Stomach smooth muscle (tissue), 2 donors: ENCODE measurements around the gene RRP12.

Source experiments
- H3K27ac ChIP-seq: one replicate; pipeline ENCODE4 v1.7.0; 2013; ENCODE audit warnings: mild to moderate bottlenecking, low read length, inconsistent platforms
- H3K27me3 ChIP-seq, 2 donors: one replicate each; pipeline ENCODE4 v1.7.0; 2013; ENCODE audit warnings: low read length in 2 of 2; ENCODE audit not compliant: insufficient read depth in 2 of 2, control insufficient read depth in 1 of 2
- H3K36me3 ChIP-seq, 2 donors: one replicate each; pipeline ENCODE4 v1.7.0; 2013; ENCODE audit warnings: low read length in 2 of 2; ENCODE audit not compliant: control insufficient read depth in 2 of 2, insufficient read depth in 2 of 2
- H3K4me1 ChIP-seq: one replicate; pipeline ENCODE4 v1.7.0; 2013; ENCODE audit warnings: low read length; ENCODE audit not compliant: control insufficient read depth, insufficient read depth
- H3K4me3 ChIP-seq, 2 donors: one replicate each; pipeline ENCODE4 v1.7.0; 2013; ENCODE audit warnings: low read length in 2 of 2
- H3K9ac ChIP-seq, 2 donors: one replicate each; pipeline ENCODE4 v1.7.0; 2013; ENCODE audit warnings: low read length in 2 of 2, mild to moderate bottlenecking in 1 of 2
- H3K9me3 ChIP-seq, 2 donors: one replicate each; pipeline ENCODE4 v1.7.0; 2013; ENCODE audit warnings: low read length in 2 of 2; ENCODE audit not compliant: control insufficient read depth in 2 of 2
- donor health status: healthy.
- donor health status: Pancreatic carcinoma.

The RRP12 gene

GRCh38 chr10:97371696-97372095, 29.4 kb downstream of the RRP12 start:
- H3K9me3 ChIP-seq, result no peaks in the 10 kb centered on the region
- no peaks in the 10 kb centered on the region for H3K4me1 ChIP-seq
- H3K27ac ChIP-seq, result no peak overlapping the region
- H3K9ac ChIP-seq, result no peak overlapping the region
- no peaks in the 10 kb centered on the region for H3K27me3 ChIP-seq
- no peak overlapping the region for H3K4me3 ChIP-seq
- H3K36me3 ChIP-seq, result peaks cover 21 to 47% of the 10 kb centered on the region in 2 donors

DNA sequence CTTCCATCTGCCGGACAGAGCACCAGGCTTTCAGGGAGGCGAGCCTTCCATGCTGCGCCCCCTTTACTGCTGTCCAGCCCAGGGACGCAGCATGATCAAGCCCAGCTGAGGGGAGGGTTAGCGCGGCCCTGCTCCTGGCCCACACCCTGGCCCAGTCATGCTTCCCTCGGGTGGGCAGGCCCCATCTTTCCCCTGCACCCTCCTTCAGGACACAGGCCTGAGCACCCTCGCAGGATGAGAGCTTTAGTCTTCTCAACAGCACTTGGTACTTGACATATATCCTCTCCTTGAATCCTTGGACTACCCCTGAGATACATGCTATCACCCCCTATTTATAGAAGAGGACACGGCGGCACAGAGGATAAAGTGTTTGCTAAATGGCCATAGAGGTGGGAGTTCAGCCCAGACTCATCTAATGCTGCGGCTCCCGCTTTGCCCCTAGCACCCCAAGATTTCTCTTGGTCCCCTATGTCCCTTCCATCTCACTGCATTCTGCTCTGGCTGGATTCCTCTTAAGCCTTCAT, 34.0 kb downstream of the RRP12 start:
- no peak overlapping the region for H3K9ac ChIP-seq
- no peak overlapping the region for H3K27ac ChIP-seq
- peaks cover 23 to 43% of the 10 kb centered on the region in 2 donors for H3K36me3 ChIP-seq
- H3K27me3 ChIP-seq, result no peaks in the 10 kb centered on the region
- no peaks in the 10 kb centered on the region for H3K9me3 ChIP-seq
- no peak overlapping the region for H3K4me3 ChIP-seq
- H3K4me1 ChIP-seq, result no peaks in the 10 kb centered on the region

DNA sequence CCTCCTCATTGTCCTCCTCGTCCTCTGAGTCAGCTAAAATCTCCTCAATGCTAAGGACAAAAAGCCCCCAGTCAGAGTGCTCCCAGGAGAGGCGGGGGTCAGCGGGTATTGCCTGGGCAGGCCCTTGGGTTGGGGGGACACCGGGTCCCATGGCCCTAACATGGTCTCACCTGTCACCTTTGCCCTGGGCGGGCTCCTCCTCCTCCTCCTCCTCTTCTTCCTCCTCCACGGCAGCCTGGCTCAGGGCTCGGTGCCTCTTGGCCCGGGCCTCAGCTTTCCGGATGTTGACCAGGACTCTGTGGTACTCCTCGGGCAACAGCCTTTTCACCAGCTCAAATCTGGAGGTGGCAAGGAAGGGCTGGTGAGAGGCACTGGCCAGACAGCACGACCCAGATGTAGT, 34.6 kb downstream of the RRP12 start:
- Histone ChIP-seq H3K9me3 (no peaks in the 10 kb centered on the region), H3K4me3 (no peak overlapping the region), H3K27me3 (no peaks in the 10 kb centered on the region), H3K4me1 (no peaks in the 10 kb centered on the region), H3K36me3 (peaks cover 20 to 39% of the 10 kb centered on the region in 2 donors), H3K27ac (no peak overlapping the region), H3K9ac (no peak overlapping the region)

- H3K36me3 ChIP-seq, result peaks cover 19 to 32% of the 10 kb centered on the region in 2 donors
- no peaks in the 10 kb centered on the region for H3K4me1 ChIP-seq
- H3K4me3 ChIP-seq, result no peak overlapping the region
- no peak overlapping the region for H3K9ac ChIP-seq
- no peaks in the 10 kb centered on the region for H3K9me3 ChIP-seq
- no peaks in the 10 kb centered on the region for H3K27me3 ChIP-seq
- H3K27ac ChIP-seq, result no peak overlapping the region
Measured at GRCh38 chr10:97365761-97366351, 35.3 kb downstream of the RRP12 start.

DNA sequence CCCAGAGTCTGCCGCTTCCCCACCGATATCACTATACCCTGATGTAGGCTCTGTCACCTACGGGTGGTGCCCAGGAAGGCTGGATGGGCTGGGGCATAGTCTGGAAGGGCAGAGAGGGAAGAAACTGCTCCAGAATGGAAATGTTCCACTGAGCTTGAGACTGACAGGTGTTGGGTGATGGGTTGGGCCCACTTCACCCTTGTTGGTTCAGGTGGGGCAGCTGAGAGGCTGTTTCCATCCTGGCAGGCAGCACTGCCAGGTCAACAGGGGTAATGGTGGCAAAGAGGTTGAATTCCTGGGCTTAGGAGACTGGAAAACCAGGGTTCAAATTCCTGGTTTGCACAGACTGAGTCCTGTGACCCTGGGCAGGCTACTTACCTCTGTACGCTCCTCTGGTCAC, 38.1 kb downstream of the RRP12 start:
- Histone ChIP-seq H3K27me3 (no peaks in the 10 kb centered on the region), H3K9ac (no peak overlapping the region), H3K27ac (no peak overlapping the region), H3K36me3 (peaks cover 18 to 22% of the 10 kb centered on the region in 2 donors), H3K4me3 (no peak overlapping the region), H3K4me1 (no peaks in the 10 kb centered on the region), H3K9me3 (no peaks in the 10 kb centered on the region)

- H3K4me3 ChIP-seq, result no peak overlapping the region
- H3K27ac ChIP-seq, result no peak overlapping the region
- H3K36me3 ChIP-seq, result peaks cover 18 to 22% of the 10 kb centered on the region in 2 donors
- H3K27me3 ChIP-seq, result no peaks in the 10 kb centered on the region
- H3K9ac ChIP-seq, result no peak overlapping the region
- H3K9me3 ChIP-seq, result no peaks in the 10 kb centered on the region
- H3K4me1 ChIP-seq, result no peaks in the 10 kb centered on the region
Measured at GRCh38 chr10:97362310-97363033, 38.7 kb downstream of the RRP12 start.

DNA sequence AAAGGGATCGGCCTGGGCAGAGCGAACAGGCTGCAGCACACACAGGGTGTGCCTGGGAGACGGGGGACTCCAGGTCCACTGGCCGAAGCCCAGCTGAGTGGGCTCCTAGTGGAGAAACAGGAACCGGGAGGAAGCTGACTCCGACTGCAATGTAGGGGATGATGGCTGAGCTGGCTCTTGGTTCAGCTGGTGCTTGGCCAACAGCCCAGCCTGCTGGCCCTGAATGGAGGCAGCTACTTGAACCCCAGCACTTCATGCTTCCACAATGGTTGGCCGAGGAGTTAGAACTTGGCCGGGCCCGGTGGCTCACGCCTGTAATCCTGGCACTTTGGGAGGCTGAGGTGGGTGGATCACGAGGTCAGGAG, 39.6 kb downstream of the RRP12 start:
- Histone ChIP-seq H3K27ac (no peak overlapping the region), H3K36me3 (peaks cover 20 to 24% of the 10 kb centered on the region in 2 donors), H3K27me3 (no peaks in the 10 kb centered on the region)

GRCh38 chr10:97360705-97361536, 40.2 kb downstream of the RRP12 start:
- Histone ChIP-seq H3K4me1 (peaks cover 2% of the 10 kb centered on the region), H3K4me3 (no peak overlapping the region), H3K9ac (no peak overlapping the region), H3K9me3 (no peaks in the 10 kb centered on the region), H3K27ac (no peak overlapping the region), H3K27me3 (no peaks in the 10 kb centered on the region), H3K36me3 (peaks cover 23 to 24% of the 10 kb centered on the region in 2 donors)

More for the DNA sequence above, 39.6 kb downstream of the RRP12 start:
- Histone ChIP-seq H3K9me3 (no peaks in the 10 kb centered on the region), H3K9ac (no peak overlapping the region), H3K4me3 (no peak overlapping the region), H3K4me1 (no peaks in the 10 kb centered on the region)

GRCh38 chr10:97358781-97359180, 42.4 kb downstream of the RRP12 start:
- peaks cover 20 to 21% of the 10 kb centered on the region in 2 donors for H3K36me3 ChIP-seq
- H3K9ac ChIP-seq, result no peak overlapping the region
- no peak overlapping the region for H3K27ac ChIP-seq
- no peaks in the 10 kb centered on the region for H3K27me3 ChIP-seq
- peaks cover 5% of the 10 kb centered on the region for H3K4me1 ChIP-seq
- H3K9me3 ChIP-seq, result no peaks in the 10 kb centered on the region
- H3K4me3 ChIP-seq, result no peak overlapping the region

DNA sequence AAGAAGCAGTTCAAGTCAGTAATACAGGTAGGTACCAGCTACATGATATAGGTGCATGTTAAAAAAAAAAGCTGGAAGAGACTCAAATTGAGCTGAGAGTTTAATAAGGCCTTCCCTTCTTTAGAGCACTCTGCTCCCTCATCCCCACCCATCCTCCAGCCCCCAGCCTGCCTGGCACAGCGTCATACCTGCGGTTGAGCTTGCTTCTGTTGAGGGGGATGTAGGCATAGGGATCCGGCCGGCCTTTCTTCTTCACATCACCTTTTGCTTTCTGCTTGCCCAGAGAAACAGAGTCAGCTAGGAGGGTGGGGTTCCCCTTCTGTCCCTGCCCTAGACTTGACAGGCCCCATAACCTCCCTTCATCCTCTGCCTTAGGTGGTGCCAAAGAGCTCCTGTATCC, 42.8 kb downstream of the RRP12 start:
- H3K4me3 ChIP-seq, result no peak overlapping the region
- H3K4me1 ChIP-seq, result peaks cover 5% of the 10 kb centered on the region
- H3K9ac ChIP-seq, result no peak overlapping the region
- no peaks in the 10 kb centered on the region for H3K27me3 ChIP-seq
- H3K9me3 ChIP-seq, result no peaks in the 10 kb centered on the region
- H3K27ac ChIP-seq, result no peak overlapping the region
- peaks cover 17 to 18% of the 10 kb centered on the region in 2 donors for H3K36me3 ChIP-seq
